WTC11 (cell line): Measurements from ENCODE around the gene CLEC20A. TPM values are rescaled to one million over a fixed set of nuclear protein-coding genes. Genes with fewer than 3 reads are reported as not detected.

Experiments used
- ATAC-seq: fragments of 200-7000 bp; cut with Tn5 transposase; 2 replicates; pipeline ENCODE4 v1.10.0; 2021; ENCODE audit warnings: mild to moderate bottlenecking, moderate library complexity
- CTCF ChIA-PET: fragments of 300-600 bp; sonication (Branson Sonifier 250); formaldehyde crosslinking; loops from one replicate; lab custom pipeline; 2021; ENCODE audit warnings: antibody characterized with exemption; lab: Charles Lee
- POLR2A ChIA-PET: fragments of 350-600 bp; sonication (Branson Sonifier 250); formaldehyde crosslinking; loops from one replicate; lab custom pipeline; 2021; ENCODE audit warnings: antibody characterized with exemption; lab: Charles Lee
- DNase-seq: peaks from one replicate; pipeline ENCODE4 v3.0.0; 2021; ENCODE audit warnings: low spot score
- H3K27ac Mint-ChIP-seq: 2 replicates; pipeline ENCODE4 v1.8.0; 2021; ENCODE audit warnings: mixed read lengths
- H3K27me3 Mint-ChIP-seq: 2 replicates; pipeline ENCODE4 v1.8.0; 2021; ENCODE audit warnings: low read depth, mild to moderate bottlenecking, moderate library complexity, mixed read lengths
- H3K36me3 Mint-ChIP-seq: 2 replicates; pipeline ENCODE4 v1.8.0; 2021; ENCODE audit warnings: mixed read lengths
- H3K4me1 Mint-ChIP-seq: 2 replicates; pipeline ENCODE4 v1.8.0; 2022; ENCODE audit warnings: mixed read lengths
- H3K4me3 Mint-ChIP-seq: 2 replicates; pipeline ENCODE4 v1.8.0; 2021; ENCODE audit warnings: mild to moderate bottlenecking, moderate library complexity, mixed read lengths
- H3K9me3 Mint-ChIP-seq: 2 replicates; pipeline ENCODE4 v1.8.0; 2021; ENCODE audit warnings: mixed read lengths
- ESRRA ChIP-seq: sonication (generic); formaldehyde crosslinking; IDR thresholded peaks from 2 replicates; pipeline ENCODE4 v1.8.1; 2022; ENCODE audit warnings: mild to moderate bottlenecking, missing genetic modification reagents, borderline replicate concordance
- ETV6 ChIP-seq: sonication (generic); formaldehyde crosslinking; IDR thresholded peaks from 2 replicates; pipeline ENCODE4 v1.8.1; 2022; ENCODE audit warnings: mild to moderate bottlenecking, missing genetic modification reagents
- FOXJ3 ChIP-seq: sonication (generic); formaldehyde crosslinking; IDR thresholded peaks from 2 replicates; pipeline ENCODE4 v1.9.0; 2021; ENCODE audit warnings: missing genetic modification reagents, mild to moderate bottlenecking, borderline replicate concordance
- FOXK1 ChIP-seq: sonication (generic); formaldehyde crosslinking; IDR thresholded peaks from 2 replicates; pipeline ENCODE4 v1.8.0; 2022; ENCODE audit warnings: mild to moderate bottlenecking, moderate library complexity, missing genetic modification reagents
- GRHL2 ChIP-seq: fragments of 250-450 bp; sonication (Bioruptor Pico); IDR thresholded peaks from 2 replicates; pipeline ENCODE4 v1.8.0; 2022; ENCODE audit warnings: mild to moderate bottlenecking, moderate library complexity; ENCODE audit not compliant: insufficient replicate concordance, severe bottlenecking
- HMGA2 ChIP-seq: fragments of 250-450 bp; sonication (Bioruptor Pico); IDR thresholded peaks from 2 replicates; pipeline ENCODE4 v1.4.0; 2021; ENCODE audit warnings: mild to moderate bottlenecking, moderate library complexity
- NR2C2 ChIP-seq: sonication (generic); formaldehyde crosslinking; IDR thresholded peaks from 2 replicates; pipeline ENCODE4 v1.8.0; 2022; ENCODE audit warnings: mild to moderate bottlenecking, missing genetic modification reagents
- SMAD3 ChIP-seq: sonication (generic); formaldehyde crosslinking; IDR thresholded peaks from 2 replicates; pipeline ENCODE4 v1.8.0; 2022; ENCODE audit warnings: missing genetic modification reagents, mild to moderate bottlenecking, borderline replicate concordance
- TP53 ChIP-seq: sonication (generic); formaldehyde crosslinking; IDR thresholded peaks from 2 replicates; pipeline ENCODE4 v1.8.1; 2023; ENCODE audit warnings: mild to moderate bottlenecking, missing genetic modification reagents
- ZNF232 ChIP-seq: sonication (generic); formaldehyde crosslinking; IDR thresholded peaks from 2 replicates; pipeline ENCODE4 v1.8.0; 2022; ENCODE audit warnings: mild to moderate bottlenecking, missing genetic modification reagents
- total RNA-seq: library from RNA; stranded (reverse); gene quantifications from 3 replicates; pipeline ENCODE4 v1.2.3, GENCODE V29; 2021
- TF ChIP-seq, protein P1 (sequence below): sonication (generic); formaldehyde crosslinking; IDR thresholded peaks from 2 replicates; pipeline ENCODE4 v1.8.0; 2023; ENCODE audit warnings: missing genetic modification reagents, mild to moderate bottlenecking, borderline replicate concordance
- TF ChIP-seq, protein P2 (sequence below): fragments of 200-600 bp; IDR thresholded peaks from 2 replicates; pipeline ENCODE4 v1.8.0; 2022; ENCODE audit warnings: antibody characterized with exemption
- TF ChIP-seq, protein P3 (sequence below): sonication (generic); formaldehyde crosslinking; conservative IDR thresholded peaks from 2 replicates; pipeline ENCODE4 v1.8.1; 2023; ENCODE audit warnings: mild to moderate bottlenecking, low read depth, missing genetic modification reagents, moderate library complexity
- TF ChIP-seq, protein P4 (sequence below): sonication (generic); formaldehyde crosslinking; IDR thresholded peaks from 2 replicates; pipeline ENCODE4 v1.8.1; 2023; ENCODE audit warnings: mild to moderate bottlenecking, missing genetic modification reagents, moderate library complexity
- TF ChIP-seq, protein P5 (sequence below): fragments of 250-450 bp; sonication (Bioruptor Pico); IDR thresholded peaks from 2 replicates; pipeline ENCODE4 v1.9.0; 2021; ENCODE audit warnings: mild to moderate bottlenecking
- TF ChIP-seq, protein P6 (sequence below): fragments of 250-450 bp; sonication (Bioruptor Pico); IDR thresholded peaks from 2 replicates; pipeline ENCODE4 v1.8.0; 2021; ENCODE audit warnings: mild to moderate bottlenecking
- TF ChIP-seq, protein P7 (sequence below): sonication (generic); formaldehyde crosslinking; IDR thresholded peaks from 2 replicates; pipeline ENCODE4 v1.8.1; 2023; ENCODE audit warnings: mild to moderate bottlenecking, moderate library complexity, missing genetic modification reagents

The CLEC20A gene
- total RNA-seq, 1 experiment from 2014 or later = not detected

DNA sequence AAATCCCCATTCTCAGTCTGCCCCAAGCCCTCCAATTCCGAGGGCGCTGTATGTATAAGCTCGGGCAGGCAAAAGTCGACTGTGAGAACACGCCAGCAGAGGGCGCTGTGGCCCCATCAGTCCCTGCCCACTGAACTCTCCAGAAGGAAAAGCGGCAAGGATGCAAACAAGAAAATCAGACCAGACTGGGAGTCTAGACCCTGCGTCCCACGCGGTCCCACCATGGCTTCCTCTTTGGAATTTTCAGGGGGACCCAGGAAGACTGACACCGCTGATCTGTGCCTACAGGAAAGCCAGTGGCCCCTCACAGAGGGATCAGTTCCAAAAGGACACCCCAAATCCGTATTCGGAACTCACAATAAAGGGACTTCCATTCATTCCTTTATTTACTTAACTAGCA lies 35.6 kb upstream of the CLEC20A start:
- ATAC-seq = peak; percentile 89
- TF ChIP-seq, protein P1, sequence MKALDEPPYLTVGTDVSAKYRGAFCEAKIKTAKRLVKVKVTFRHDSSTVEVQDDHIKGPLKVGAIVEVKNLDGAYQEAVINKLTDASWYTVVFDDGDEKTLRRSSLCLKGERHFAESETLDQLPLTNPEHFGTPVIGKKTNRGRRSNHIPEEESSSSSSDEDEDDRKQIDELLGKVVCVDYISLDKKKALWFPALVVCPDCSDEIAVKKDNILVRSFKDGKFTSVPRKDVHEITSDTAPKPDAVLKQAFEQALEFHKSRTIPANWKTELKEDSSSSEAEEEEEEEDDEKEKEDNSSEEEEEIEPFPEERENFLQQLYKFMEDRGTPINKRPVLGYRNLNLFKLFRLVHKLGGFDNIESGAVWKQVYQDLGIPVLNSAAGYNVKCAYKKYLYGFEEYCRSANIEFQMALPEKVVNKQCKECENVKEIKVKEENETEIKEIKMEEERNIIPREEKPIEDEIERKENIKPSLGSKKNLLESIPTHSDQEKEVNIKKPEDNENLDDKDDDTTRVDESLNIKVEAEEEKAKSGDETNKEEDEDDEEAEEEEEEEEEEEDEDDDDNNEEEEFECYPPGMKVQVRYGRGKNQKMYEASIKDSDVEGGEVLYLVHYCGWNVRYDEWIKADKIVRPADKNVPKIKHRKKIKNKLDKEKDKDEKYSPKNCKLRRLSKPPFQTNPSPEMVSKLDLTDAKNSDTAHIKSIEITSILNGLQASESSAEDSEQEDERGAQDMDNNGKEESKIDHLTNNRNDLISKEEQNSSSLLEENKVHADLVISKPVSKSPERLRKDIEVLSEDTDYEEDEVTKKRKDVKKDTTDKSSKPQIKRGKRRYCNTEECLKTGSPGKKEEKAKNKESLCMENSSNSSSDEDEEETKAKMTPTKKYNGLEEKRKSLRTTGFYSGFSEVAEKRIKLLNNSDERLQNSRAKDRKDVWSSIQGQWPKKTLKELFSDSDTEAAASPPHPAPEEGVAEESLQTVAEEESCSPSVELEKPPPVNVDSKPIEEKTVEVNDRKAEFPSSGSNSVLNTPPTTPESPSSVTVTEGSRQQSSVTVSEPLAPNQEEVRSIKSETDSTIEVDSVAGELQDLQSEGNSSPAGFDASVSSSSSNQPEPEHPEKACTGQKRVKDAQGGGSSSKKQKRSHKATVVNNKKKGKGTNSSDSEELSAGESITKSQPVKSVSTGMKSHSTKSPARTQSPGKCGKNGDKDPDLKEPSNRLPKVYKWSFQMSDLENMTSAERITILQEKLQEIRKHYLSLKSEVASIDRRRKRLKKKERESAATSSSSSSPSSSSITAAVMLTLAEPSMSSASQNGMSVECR = no peak
- TF ChIP-seq, protein P2, sequence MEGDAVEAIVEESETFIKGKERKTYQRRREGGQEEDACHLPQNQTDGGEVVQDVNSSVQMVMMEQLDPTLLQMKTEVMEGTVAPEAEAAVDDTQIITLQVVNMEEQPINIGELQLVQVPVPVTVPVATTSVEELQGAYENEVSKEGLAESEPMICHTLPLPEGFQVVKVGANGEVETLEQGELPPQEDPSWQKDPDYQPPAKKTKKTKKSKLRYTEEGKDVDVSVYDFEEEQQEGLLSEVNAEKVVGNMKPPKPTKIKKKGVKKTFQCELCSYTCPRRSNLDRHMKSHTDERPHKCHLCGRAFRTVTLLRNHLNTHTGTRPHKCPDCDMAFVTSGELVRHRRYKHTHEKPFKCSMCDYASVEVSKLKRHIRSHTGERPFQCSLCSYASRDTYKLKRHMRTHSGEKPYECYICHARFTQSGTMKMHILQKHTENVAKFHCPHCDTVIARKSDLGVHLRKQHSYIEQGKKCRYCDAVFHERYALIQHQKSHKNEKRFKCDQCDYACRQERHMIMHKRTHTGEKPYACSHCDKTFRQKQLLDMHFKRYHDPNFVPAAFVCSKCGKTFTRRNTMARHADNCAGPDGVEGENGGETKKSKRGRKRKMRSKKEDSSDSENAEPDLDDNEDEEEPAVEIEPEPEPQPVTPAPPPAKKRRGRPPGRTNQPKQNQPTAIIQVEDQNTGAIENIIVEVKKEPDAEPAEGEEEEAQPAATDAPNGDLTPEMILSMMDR = peak; percentile 96
- TF ChIP-seq FOXJ3 (CRISPR knock-in tag) (no peak), HMGA2 (CRISPR knock-in tag) (no peak), ESRRA (CRISPR knock-in tag) (no peak), NR2C2 (CRISPR knock-in tag) (no peak), SMAD3 (CRISPR knock-in tag) (no peak), TP53 (CRISPR knock-in tag) (no peak), GRHL2 (no peak), FOXK1 (CRISPR knock-in tag) (0 out of 2 replicates have a peak, but pooled peaks have one; percentile 40), ZNF232 (CRISPR knock-in tag) (no peak), ETV6 (CRISPR knock-in tag) (0 out of 2 replicates have a peak, but pooled peaks have one; percentile 21)
- TF ChIP-seq, protein P3, sequence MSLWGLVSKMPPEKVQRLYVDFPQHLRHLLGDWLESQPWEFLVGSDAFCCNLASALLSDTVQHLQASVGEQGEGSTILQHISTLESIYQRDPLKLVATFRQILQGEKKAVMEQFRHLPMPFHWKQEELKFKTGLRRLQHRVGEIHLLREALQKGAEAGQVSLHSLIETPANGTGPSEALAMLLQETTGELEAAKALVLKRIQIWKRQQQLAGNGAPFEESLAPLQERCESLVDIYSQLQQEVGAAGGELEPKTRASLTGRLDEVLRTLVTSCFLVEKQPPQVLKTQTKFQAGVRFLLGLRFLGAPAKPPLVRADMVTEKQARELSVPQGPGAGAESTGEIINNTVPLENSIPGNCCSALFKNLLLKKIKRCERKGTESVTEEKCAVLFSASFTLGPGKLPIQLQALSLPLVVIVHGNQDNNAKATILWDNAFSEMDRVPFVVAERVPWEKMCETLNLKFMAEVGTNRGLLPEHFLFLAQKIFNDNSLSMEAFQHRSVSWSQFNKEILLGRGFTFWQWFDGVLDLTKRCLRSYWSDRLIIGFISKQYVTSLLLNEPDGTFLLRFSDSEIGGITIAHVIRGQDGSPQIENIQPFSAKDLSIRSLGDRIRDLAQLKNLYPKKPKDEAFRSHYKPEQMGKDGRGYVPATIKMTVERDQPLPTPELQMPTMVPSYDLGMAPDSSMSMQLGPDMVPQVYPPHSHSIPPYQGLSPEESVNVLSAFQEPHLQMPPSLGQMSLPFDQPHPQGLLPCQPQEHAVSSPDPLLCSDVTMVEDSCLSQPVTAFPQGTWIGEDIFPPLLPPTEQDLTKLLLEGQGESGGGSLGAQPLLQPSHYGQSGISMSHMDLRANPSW (CRISPR knock-in tag) = no peak
- TF ChIP-seq, protein P4, sequence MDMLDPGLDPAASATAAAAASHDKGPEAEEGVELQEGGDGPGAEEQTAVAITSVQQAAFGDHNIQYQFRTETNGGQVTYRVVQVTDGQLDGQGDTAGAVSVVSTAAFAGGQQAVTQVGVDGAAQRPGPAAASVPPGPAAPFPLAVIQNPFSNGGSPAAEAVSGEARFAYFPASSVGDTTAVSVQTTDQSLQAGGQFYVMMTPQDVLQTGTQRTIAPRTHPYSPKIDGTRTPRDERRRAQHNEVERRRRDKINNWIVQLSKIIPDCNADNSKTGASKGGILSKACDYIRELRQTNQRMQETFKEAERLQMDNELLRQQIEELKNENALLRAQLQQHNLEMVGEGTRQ (CRISPR knock-in tag) = no peak
- TF ChIP-seq, protein P5, sequence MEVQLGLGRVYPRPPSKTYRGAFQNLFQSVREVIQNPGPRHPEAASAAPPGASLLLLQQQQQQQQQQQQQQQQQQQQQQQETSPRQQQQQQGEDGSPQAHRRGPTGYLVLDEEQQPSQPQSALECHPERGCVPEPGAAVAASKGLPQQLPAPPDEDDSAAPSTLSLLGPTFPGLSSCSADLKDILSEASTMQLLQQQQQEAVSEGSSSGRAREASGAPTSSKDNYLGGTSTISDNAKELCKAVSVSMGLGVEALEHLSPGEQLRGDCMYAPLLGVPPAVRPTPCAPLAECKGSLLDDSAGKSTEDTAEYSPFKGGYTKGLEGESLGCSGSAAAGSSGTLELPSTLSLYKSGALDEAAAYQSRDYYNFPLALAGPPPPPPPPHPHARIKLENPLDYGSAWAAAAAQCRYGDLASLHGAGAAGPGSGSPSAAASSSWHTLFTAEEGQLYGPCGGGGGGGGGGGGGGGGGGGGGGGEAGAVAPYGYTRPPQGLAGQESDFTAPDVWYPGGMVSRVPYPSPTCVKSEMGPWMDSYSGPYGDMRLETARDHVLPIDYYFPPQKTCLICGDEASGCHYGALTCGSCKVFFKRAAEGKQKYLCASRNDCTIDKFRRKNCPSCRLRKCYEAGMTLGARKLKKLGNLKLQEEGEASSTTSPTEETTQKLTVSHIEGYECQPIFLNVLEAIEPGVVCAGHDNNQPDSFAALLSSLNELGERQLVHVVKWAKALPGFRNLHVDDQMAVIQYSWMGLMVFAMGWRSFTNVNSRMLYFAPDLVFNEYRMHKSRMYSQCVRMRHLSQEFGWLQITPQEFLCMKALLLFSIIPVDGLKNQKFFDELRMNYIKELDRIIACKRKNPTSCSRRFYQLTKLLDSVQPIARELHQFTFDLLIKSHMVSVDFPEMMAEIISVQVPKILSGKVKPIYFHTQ = no peak
- TF ChIP-seq, protein P6, sequence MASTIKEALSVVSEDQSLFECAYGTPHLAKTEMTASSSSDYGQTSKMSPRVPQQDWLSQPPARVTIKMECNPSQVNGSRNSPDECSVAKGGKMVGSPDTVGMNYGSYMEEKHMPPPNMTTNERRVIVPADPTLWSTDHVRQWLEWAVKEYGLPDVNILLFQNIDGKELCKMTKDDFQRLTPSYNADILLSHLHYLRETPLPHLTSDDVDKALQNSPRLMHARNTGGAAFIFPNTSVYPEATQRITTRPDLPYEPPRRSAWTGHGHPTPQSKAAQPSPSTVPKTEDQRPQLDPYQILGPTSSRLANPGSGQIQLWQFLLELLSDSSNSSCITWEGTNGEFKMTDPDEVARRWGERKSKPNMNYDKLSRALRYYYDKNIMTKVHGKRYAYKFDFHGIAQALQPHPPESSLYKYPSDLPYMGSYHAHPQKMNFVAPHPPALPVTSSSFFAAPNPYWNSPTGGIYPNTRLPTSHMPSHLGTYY (CRISPR knock-in tag) = no peak
- TF ChIP-seq, protein P7, sequence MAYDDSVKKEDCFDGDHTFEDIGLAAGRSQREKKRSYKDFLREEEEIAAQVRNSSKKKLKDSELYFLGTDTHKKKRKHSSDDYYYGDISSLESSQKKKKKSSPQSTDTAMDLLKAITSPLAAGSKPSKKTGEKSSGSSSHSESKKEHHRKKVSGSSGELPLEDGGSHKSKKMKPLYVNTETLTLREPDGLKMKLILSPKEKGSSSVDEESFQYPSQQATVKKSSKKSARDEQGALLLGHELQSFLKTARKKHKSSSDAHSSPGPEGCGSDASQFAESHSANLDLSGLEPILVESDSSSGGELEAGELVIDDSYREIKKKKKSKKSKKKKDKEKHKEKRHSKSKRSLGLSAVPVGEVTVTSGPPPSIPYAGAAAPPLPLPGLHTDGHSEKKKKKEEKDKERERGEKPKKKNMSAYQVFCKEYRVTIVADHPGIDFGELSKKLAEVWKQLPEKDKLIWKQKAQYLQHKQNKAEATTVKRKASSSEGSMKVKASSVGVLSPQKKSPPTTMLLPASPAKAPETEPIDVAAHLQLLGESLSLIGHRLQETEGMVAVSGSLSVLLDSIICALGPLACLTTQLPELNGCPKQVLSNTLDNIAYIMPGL (CRISPR knock-in tag) = no peak
- ChIA-PET CTCF (interaction anchor here (0.6 to 3.3 kb wide), 21 partner anchors 10 to 492 kb away, joined by 3 to 50 read pairs (median 3); no protein-coding TSS in a partner anchor), POLR2A (interaction anchor here (1.0 kb wide), 1 partner anchor 8 kb away, joined by 3 read pairs; no protein-coding TSS in a partner anchor)
- Mint-ChIP-seq H3K4me1 (0 out of 2 replicates have a peak, but pooled peaks cover 2% of the 10 kb centered on the region), H3K27ac (no peak overlapping the region), H3K4me3 (no peak overlapping the region), H3K27me3 (no peaks in the 10 kb centered on the region; the same call in 1 of the 2 replicates), H3K36me3 (no peaks in the 10 kb centered on the region), H3K9me3 (no peaks in the 10 kb centered on the region)
- peak; percentile 88 for DNase-seq
